NCI-H146 treated with DMSO at 0.1 percent for 48 hours (cell line): ENCODE data around the gene OR2L3.
"Not testable (repeated sequence)": the region's sequence is repeated elsewhere in the genome, so short reads cannot be mapped to it uniquely, and the experiment has no call there.

Experiments
- DNase-seq: peaks from one replicate; lab custom pipeline; 2025; ENCODE audit not compliant: unreplicated experiment; lab: John Stamatoyannopoulos, UW

Gene OR2L3, protein sequence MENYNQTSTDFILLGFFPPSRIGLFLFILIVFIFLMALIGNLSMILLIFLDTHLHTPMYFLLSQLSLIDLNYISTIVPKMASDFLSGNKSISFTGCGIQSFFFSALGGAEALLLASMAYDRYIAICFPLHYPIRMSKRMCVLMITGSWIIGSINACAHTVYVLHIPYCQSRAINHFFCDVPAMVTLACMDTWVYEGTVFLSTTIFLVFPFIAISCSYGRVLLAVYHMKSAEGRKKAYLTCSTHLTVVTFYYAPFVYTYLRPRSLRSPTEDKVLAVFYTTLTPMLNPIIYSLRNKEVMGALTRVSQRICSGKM

DNA sequence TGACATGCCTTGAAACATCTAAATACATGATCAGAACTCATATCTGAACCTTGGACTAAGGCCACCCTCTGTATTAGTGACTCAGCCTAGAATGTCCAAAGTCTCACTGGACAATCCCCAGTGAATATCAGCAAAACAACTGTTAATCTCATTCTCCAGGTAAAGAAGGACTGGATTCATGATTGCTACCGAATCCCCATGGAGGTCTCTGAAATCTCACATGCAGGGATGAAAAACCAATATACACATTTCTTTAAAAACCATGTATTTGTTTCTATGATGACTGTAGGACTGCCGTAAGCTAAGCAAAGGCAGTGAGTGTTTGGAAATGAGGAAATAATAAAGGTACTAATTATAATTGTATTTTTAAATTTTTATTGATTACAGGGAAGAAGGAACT is at the start of gene OR2L3:
Gene OR2L3, plus strand, starts transcription at position 301 of the 400 bp plus-strand sequence. CDS start 13,846 bp downstream, outside the sequence.
- no peak for DNase-seq

DNA sequence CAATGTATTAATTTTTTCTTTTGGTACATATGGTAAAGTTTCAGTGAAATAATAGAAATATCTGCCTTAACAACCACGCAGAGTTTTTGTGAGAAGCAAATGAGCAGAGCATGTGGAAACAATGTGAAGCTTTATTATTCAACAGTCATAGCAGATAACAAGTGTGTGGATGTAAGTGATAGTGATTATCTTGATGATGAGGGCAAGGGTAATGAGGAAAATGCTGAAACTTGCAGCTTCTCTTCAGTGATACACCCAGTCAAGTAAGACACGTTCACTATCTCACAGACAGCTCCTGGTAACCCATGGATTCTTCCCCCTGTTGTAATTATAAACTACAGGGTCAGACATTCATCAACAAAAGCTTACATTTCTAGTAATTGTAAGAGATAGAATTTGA is 47.8 kb upstream of the OR2L3 start:
- no peak for DNase-seq

DNA sequence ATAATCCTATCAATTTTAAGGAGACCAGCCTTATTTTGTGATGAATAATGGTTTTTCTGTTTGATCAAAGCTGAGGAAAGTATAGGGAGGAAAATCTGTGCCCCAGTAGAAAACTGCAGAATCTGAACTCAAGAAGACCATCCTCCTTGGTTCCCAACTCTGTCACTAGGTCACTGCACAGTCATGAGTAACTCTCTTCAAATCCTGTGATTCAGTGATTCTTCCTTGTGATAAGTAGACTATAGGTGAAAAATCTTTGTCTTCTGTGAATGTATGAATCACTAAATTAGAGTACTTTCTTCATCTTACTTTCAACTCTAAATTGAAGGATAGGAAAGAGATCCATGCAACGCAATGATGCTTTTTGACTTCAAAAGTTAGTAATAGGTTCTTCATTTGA is 46.5 kb upstream of the OR2L3 start:
- DNase-seq, result no peak

DNA sequence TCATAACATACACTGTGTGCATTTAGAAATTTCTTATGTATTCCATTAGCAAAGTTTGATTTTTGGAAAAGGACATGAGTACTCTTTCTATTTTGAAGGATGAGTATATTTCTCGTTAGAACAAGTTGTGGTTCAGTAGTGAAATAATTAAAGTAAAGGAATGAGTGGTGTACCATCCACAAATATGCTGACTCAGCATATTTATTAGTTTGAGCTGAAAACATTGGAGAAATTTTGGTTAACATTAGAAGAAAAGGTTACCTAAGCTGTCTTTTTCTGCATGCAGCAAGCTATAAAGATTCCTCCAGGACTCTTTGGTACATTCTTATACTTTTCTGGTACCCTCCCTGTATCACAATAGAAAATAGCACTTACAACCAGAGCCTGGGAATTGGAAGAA is 38.9 kb upstream of the OR2L3 start:
- DNase-seq, result no peak

DNA sequence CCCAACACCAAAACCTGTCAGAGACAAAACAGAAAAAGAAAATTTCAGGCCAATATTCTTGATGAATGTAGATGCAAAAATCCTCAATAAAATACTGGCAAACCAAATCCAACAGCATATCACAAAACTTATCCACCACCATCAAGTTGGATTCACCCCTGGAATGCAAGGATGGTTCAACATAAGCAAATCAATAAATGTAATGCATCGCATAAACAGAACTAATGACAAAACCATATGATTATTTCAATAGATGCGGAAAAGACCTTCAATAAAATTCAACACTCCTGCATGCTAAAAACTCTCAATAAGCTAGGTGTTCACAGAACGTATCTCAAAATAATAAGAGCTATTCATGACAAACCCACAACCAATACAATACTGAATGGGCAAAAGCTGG is 37.0 kb upstream of the OR2L3 start:
- DNase-seq, result no peak

DNA sequence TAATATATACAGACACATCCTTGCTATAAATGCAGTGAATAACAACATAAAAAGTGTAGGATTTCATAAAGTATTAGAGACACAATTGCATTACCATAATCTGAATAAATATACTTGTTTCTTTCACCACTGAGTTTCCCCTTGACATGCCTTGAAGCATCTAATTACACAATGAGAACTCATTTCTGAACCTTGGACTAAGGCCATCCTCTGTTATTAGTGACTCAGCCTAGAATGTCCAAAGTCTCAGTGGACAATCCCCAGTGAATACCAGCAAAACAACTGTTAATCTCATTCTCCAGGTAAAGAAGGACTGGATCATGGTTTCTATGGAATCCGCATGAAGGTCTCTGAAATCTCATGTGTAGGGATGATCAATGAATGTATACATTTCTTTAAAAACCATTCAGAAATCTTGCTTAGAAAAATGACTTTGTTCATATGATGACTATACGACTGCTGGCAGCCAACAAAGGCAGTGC is 33.4 kb upstream of the OR2L3 start, which contains the start of gene OR2L5:
Gene OR2L5, plus strand, starts transcription at position 432 of the 482 bp plus-strand sequence. CDS start 8,288 bp downstream, outside the sequence.
- no peak for DNase-seq

DNA sequence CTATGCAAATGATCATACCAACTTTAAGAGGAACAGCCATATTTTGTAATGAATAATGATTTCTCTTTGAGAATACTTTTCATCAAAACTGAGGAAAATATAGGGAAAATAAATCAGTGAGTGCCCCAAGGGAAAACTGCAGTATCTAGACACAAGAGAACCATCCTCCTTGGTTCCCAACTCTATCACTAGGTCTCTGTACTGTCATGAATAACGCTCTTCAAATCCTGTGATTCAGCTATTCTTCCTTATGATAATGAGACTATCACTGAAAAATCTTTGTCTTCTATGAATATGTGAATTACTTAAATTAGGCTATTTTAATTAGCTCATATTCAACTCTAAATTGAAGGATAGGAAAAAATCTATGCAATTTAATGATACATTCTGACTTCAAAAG is 30.8 kb upstream of the OR2L3 start:
- no peak for DNase-seq

DNA sequence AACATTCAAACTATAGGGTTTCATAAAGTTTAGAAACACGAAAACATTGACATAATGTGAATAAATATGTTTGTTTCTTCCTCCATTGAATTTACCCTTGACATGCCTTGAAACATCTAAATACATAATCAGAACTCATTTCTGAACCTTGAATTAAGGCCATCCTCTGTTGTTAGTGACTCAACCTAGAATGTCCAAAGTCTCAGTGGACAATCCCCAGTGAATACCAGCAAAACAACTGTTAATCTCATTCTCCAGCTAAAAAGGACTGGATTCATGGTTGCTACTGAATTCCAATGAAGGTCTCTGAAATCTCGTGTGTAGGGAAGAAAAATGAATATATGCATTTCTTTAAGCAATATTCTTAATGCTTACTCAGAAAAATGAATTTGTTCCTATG is 16.9 kb upstream of the OR2L3 start, which contains the start of gene OR2L2:
Gene OR2L2, plus strand, starts transcription at position 301 of the 400 bp plus-strand sequence. CDS start 8,198 bp downstream, outside the sequence.
- DNase-seq, result no peak

DNA sequence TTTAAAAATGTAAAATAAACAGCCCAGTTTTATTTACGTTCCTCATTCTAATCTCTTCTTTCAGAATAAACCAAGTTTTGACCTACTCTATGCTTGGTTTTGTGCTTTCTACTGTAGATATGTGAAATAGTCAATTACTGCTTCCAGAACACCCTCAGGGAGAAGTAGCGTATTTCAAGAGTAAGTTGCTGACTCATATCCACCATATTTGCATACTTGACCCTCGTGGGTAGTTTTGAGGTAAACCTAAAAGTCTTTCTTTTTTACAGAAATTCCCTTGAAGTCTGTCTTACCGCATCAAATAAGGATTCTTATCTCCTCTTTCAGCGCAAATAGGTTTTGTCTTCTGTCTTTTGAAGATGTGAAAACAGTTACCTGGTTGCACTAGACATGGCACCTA is 1.4 kb upstream of the OR2L3 start:
- DNase-seq, result no peak

DNA sequence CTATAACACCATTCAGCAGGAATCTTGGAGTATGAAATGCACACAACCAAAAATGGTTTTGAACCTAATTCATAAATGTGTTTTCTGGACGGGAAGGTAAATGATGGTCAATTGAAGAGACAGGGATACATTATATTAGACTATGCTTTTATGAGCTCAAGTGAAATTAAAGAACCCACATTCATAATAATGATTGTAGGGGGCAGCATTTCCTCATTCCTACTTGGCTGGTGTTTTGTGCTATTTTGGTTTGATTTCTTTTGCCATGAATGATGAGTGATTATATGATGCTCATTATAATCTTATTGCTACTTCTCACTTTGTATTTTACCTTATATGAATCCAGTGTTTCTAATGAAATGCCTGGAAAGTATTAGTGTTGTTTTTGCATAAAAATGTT is 372 bp downstream of the OR2L3 start:
- no peak for DNase-seq

DNA sequence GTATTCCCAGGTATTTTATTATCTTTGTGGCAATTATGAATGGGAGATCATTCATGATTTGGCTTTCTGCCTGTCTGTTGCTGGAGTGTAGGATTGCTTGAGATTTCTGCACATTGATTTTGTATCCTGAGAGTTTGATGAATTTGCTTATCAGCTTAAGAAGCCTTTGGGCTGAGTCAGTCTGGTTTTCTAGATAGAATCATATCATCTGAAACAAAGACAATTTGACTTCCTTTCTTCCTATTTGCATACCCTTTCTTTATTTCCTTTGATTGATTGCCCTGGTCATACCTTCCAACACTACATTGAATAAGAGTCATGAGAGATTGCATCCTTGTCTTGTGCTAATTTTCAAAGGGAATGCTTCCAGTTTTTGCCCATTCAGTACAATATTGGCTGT is 8.0 kb downstream of the OR2L3 start:
- DNase-seq, result no peak

DNA sequence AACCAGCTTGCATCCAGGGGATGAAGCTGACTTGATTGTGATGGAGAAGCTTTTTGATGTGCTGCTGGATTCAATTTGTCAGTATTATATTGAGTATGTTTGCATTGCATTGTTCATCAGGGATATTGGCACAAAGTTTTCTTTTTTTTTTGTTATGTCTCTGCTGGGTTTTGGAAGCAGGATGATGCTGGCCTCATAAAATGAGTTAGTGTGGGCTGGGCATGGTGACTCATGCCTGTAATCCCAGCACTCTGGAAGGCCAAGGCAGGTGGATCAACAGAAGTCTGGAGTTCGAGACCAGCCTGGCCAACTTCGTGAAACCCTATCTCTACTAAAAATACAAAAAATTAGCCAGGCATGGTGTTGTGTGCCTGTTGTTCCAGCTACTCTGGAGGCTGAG is 8.6 kb downstream of the OR2L3 start:
- no peak for DNase-seq

DNA sequence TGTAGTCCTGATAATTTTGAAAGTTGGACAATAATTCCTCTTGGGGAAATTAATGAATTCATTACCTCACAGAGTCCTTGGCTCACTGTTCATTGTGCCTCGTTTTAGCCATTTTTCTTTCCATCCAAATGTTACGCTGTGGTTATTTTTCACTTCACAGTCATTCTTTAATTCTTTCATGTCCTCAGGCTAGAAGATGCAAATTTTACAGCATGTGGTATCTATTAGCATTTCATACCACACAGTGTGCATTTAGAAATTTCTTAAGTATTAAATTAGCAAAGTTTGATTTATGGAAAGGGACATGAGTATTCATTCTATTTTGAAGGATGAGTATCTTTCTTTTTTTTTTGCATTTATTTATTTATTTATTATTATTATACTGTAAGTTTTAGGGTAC is 18.4 kb downstream of the OR2L3 start:
- no peak for DNase-seq

DNA sequence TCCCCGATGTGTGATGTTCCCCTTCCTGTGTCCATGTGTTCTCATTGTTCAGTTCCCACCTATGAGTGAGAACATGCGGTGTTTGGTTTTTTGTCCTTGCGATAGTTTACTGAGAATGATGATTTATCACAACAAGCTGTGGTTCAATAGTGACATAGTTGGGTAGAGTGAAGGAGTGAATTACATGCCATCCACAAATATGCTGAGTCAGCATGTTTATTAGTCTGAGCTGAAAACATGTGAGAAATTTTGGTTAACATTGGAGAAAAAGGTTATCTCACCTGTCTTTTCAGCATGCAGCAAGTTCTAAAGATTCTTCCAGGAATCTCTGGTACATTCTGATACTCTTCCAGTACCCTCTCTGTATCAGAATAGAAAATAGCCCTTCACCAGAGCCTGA is 19.0 kb downstream of the OR2L3 start:
- no peak for DNase-seq

DNA sequence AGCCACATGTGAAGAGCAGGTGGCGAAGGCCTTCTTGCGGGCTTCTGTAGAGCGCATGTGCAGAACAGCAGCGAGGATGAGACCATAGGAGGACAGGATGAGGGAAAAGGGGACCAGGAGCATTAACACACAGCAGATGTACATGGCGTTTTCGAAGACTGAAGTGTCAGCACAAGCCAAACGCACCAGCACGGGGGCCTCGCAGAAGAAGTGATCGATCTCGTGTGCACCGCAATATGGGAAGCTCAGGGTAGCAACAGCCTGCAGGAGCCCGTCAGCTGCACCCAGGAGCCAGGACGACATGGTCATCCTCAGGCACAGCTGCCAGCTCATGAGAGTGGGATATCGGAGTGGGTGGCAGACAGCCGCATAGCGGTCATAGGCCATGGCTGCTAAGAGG is 37.2 kb downstream of the OR2L3 start:
- DNase-seq, result not testable (repeated sequence)

DNA sequence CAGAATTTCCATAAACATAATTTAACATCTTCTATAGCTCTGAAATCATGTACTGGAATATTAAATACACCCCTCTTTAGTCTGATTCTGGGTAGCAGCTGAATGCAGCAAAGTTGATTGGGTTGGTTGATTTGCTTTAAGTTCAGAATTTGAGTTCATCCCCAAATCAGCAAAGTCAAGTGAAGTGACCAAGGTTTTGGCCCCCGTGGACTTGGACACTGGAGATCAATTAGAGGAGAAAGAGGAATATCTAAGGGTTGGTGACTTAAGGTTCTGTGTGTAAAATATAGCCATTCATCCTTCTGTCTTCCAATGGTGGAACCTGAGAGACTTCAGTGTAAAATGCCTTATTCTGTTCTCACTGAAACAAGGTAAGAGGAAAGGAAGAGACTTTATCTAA is 48.2 kb downstream of the OR2L3 start, which contains the start of gene OR2L13:
Gene OR2L13, plus strand, starts transcription at position 301 of the 400 bp plus-strand sequence. CDS start 4,192 bp downstream, outside the sequence.
- DNase-seq, result no peak

DNA sequence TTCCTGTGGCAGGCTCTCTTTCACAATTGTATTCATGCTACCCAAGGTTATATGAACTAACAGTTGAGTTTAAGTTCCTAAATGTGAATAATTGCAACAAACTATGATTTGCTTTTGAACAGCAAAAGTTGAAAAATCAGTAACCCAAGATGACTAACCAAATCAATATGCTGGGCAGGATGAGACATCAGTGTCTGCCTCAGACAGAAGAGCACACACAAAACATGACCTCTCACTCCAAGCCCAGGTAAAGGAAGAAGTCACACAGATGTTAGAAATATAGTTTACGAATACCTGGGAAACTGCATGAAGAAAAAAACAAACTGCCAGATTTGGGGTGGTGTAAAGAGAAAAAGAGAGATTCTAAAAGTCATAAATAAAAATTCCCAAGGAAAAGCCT is 51.9 kb downstream of the OR2L3 start:
- no peak for DNase-seq

DNA sequence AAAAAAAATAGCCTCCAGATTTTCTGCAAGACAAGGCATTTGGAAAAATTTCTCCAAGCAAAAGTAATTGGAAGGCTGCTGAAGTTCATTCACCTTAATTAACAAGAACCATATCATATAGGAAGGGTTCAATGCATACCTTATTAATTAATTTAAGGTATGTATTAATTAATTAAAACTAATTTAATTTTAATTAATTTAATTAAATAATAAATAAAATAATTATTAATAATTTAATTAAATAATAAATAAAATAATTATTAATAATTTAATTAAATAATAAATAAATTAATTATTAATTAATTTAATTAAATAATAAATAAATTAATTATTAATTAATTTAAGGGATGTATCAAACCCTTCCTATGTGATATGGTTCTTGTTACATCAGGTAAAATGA is 56.2 kb downstream of the OR2L3 start:
- no peak for DNase-seq

DNA sequence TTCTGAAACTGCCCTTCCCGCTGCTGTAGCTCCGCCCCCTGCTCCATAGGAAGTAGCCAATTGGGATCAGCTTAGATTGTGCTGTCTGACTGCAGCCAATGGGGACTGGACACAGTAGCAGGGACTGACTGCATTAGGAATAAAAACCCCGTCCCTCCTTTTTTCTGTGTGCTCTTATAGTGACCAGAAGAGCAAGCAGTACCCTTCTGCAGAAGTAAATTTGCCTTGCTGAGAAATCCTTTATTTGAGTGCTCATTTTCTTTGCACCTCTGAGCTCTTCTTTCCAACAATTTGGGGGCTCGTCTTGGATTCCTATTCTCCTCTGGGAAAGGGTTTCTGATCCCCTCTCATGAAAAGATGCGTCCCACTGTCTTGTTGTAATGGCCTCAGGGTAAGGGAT is 64.5 kb downstream of the OR2L3 start:
- no peak for DNase-seq
